SU-DHL-6 (cell line): Measurements from ENCODE around the gene DHX9.

Experiments
- H2AFZ ChIP-seq: fragments of 200-600 bp; sonication (generic); 2 replicates; pipeline ENCODE4 v1.6.1; 2014; ENCODE audit warnings: low read depth, mild to moderate bottlenecking, moderate library complexity, mixed read lengths, antibody characterized with exemption, low read length; ENCODE audit not compliant: severe bottlenecking
- H3F3A ChIP-seq: fragments of 200-600 bp; shearing (Covaris generic); 2 replicates; pipeline ENCODE4 v1.6.0; 2016; ENCODE audit warnings: antibody characterized with exemption, mild to moderate bottlenecking; ENCODE audit not compliant: insufficient read depth
- H3K27ac ChIP-seq: fragments of 200-600 bp; sonication (generic); 2 replicates; pipeline ENCODE4 v1.5.1; 2016; ENCODE audit warnings: low read depth, mild to moderate bottlenecking, low read length, moderate library complexity, mixed read lengths
- H3K27me3 ChIP-seq: fragments of 200-600 bp; sonication (generic), shearing (Covaris generic); 2 replicates; pipeline ENCODE4 v1.6.0; 2014; ENCODE audit warnings: mild to moderate bottlenecking, low read length
- H3K36me3 ChIP-seq: fragments of 200-600 bp; sonication (generic); 2 replicates; pipeline ENCODE4 v1.6.1; 2014; ENCODE audit warnings: mild to moderate bottlenecking, low read length, mixed read lengths
- H3K4me2 ChIP-seq: fragments of 300-600, 200-600 bp; shearing (Covaris generic), sonication (generic); 2 replicates; pipeline ENCODE4 v1.6.0; 2014; ENCODE audit warnings: low read length, low read depth, mild to moderate bottlenecking; ENCODE audit not compliant: poor library complexity, severe bottlenecking
- H3K4me3 ChIP-seq: fragments of 200-600 bp; sonication (generic); 2 replicates; pipeline ENCODE4 v1.5.1; 2014; ENCODE audit warnings: antibody characterized with exemption, low read length, mild to moderate bottlenecking, mixed read lengths; ENCODE audit not compliant: insufficient read depth, poor library complexity, severe bottlenecking
- H3K79me2 ChIP-seq: fragments of 200-600 bp; sonication (generic); 2 replicates; pipeline ENCODE4 v1.6.1; 2014; ENCODE audit warnings: mild to moderate bottlenecking, low read length, moderate library complexity; ENCODE audit not compliant: insufficient read depth
- H3K9ac ChIP-seq: fragments of 200-600 bp; sonication (generic); 2 replicates; pipeline ENCODE4 v1.7.0; 2014; ENCODE audit warnings: mild to moderate bottlenecking, low read length
- H3K9me2 ChIP-seq: fragments of 200-600 bp; sonication (generic); replicated peaks from 2 replicates; pipeline ENCODE4 v1.6.1; 2014; ENCODE audit warnings: low read length; ENCODE audit not compliant: insufficient read depth
- H3K9me3 ChIP-seq: fragments of 200-600 bp; sonication (generic); 2 replicates; pipeline ENCODE4 v1.6.1; 2014; ENCODE audit warnings: low read length, mixed read lengths; ENCODE audit not compliant: insufficient read depth
- H4K20me1 ChIP-seq: fragments of 200-600 bp; sonication (generic); 2 replicates; pipeline ENCODE4 v1.6.1; 2014; ENCODE audit warnings: low read depth, mild to moderate bottlenecking, antibody characterized with exemption, low read length, moderate library complexity, mixed read lengths
- CTCF ChIP-seq: fragments of 200-600 bp; sonication (generic); IDR thresholded peaks from one replicate; pipeline ENCODE4 v1.5.1; 2017; ENCODE audit warnings: antibody characterized with exemption, mild to moderate bottlenecking, low read length, moderate library complexity; ENCODE audit not compliant: insufficient read depth, poor library complexity, severe bottlenecking
- EZH2phosphoT487 ChIP-seq: fragments of 200-600 bp; sonication (generic), shearing (Covaris generic); conservative IDR thresholded peaks from 2 replicates; pipeline ENCODE4 v1.6.1; 2018; ENCODE audit warnings: mild to moderate bottlenecking, antibody characterized with exemption, low read length, moderate library complexity, mixed read lengths

The DHX9 gene

GRCh38 chr1:182877331-182877730 lies 38.2 kb downstream of the DHX9 start:
- H3K9ac ChIP-seq, result no peak overlapping the region
- peaks cover 11% of the 10 kb centered on the region; the same call in 1 of the 2 replicates for H4K20me1 ChIP-seq
- H3F3A ChIP-seq, result peaks cover 79% of the 10 kb centered on the region
- TF ChIP-seq EZH2phosphoT487 (no peak), CTCF (no peak)
- peaks cover 7% of the 10 kb centered on the region for H3K79me2 ChIP-seq
- H2AFZ ChIP-seq, result no peak overlapping the region
- H3K27ac ChIP-seq, result no peak overlapping the region
- H3K27me3 ChIP-seq, result no peaks in the 10 kb centered on the region
- peaks cover 98% of the 10 kb centered on the region for H3K36me3 ChIP-seq
- H3K9me2 ChIP-seq, result no peaks in the 10 kb centered on the region
- no peaks in the 10 kb centered on the region for H3K9me3 ChIP-seq
- H3K4me2 ChIP-seq, result no peak overlapping the region
- H3K4me3 ChIP-seq, result no peak overlapping the region

- Histone ChIP-seq H3F3A (peaks cover 75% of the 10 kb centered on the region), H4K20me1 (peaks cover 11% of the 10 kb centered on the region; the same call in 1 of the 2 replicates), H3K9me2 (no peaks in the 10 kb centered on the region), H3K27ac (no peak overlapping the region), H3K4me2 (no peak overlapping the region), H3K9me3 (no peaks in the 10 kb centered on the region), H3K36me3 (peaks cover 95% of the 10 kb centered on the region), H2AFZ (no peak overlapping the region), H3K27me3 (no peaks in the 10 kb centered on the region), H3K79me2 (peaks cover 7% of the 10 kb centered on the region), H3K4me3 (no peak overlapping the region), H3K9ac (no peak overlapping the region)
- no peak for TF ChIP-seq CTCF
- TF ChIP-seq EZH2phosphoT487, result no peak
Observed at GRCh38 chr1:182877842-182878241, 38.7 kb downstream of the DHX9 start.

GRCh38 chr1:182884872-182885271 lies 45.7 kb downstream of the DHX9 start:
- peaks cover 66% of the 10 kb centered on the region for H3K36me3 ChIP-seq
- no peak overlapping the region for H3K9ac ChIP-seq
- no peak for TF ChIP-seq CTCF
- 0 out of 2 replicates have a peak, but pooled peaks cover 9% of the 10 kb centered on the region for H3K79me2 ChIP-seq
- H3K27ac ChIP-seq, result no peak overlapping the region
- no peak overlapping the region for H3K4me3 ChIP-seq
- no peak overlapping the region for H2AFZ ChIP-seq
- peaks cover 19% of the 10 kb centered on the region; the same call in 1 of the 2 replicates for H4K20me1 ChIP-seq
- no peaks in the 10 kb centered on the region for H3K9me3 ChIP-seq
- H3K27me3 ChIP-seq, result no peaks in the 10 kb centered on the region
- no peaks in the 10 kb centered on the region for H3K9me2 ChIP-seq
- H3F3A ChIP-seq, result peaks cover 89% of the 10 kb centered on the region
- H3K4me2 ChIP-seq, result no peak overlapping the region
